ENCODE measurements around the gene HOXC9.

Gene HOXC9

DNA sequence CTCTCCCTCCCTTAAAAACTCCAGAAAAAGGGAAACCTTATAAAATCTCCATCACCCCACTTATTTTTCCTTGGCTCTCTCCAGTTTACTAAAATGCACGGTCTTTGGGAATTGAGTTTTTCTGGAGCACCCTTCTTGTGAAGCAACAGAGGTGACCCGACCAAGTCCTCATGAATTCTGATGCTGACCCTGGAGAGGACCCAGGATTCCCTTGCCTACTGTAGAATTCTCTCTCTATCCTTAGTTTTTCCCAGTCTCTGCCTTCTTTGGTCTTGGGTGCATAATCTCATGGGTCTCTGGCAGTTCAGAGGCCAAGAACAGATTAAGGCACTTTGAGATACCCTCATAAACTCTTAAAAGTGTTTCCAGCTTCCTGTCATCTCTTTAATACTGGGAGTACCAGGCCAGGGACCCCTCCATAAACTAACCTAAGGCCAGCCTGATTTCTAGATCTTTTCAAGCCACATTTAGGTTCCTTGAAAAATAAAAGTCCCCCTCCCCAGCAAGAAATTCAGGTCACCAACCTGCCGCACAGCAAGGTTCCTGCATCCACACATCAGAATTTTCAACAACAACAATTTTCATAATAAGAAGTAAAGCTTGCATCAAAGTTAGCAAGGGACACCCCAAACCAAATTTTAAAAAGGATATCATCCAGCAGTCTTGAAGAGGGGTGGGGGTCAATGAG is 48.6 kb downstream of the HOXC9 start:
- TF ChIP-seq POLR2AphosphoS5 (IDR thresholded peaks at IDR 0.05; ENCODE audit: low read depth, low read length) (no peak), FOXP2 (optimal IDR thresholded peaks at IDR 0.05; ENCODE audit: borderline replicate concordance, extremely low read depth, extremely low read length, insufficient read depth) (no peak)
- TF ChIP-seq, protein P1, sequence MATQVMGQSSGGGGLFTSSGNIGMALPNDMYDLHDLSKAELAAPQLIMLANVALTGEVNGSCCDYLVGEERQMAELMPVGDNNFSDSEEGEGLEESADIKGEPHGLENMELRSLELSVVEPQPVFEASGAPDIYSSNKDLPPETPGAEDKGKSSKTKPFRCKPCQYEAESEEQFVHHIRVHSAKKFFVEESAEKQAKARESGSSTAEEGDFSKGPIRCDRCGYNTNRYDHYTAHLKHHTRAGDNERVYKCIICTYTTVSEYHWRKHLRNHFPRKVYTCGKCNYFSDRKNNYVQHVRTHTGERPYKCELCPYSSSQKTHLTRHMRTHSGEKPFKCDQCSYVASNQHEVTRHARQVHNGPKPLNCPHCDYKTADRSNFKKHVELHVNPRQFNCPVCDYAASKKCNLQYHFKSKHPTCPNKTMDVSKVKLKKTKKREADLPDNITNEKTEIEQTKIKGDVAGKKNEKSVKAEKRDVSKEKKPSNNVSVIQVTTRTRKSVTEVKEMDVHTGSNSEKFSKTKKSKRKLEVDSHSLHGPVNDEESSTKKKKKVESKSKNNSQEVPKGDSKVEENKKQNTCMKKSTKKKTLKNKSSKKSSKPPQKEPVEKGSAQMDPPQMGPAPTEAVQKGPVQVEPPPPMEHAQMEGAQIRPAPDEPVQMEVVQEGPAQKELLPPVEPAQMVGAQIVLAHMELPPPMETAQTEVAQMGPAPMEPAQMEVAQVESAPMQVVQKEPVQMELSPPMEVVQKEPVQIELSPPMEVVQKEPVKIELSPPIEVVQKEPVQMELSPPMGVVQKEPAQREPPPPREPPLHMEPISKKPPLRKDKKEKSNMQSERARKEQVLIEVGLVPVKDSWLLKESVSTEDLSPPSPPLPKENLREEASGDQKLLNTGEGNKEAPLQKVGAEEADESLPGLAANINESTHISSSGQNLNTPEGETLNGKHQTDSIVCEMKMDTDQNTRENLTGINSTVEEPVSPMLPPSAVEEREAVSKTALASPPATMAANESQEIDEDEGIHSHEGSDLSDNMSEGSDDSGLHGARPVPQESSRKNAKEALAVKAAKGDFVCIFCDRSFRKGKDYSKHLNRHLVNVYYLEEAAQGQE (IDR thresholded peaks at IDR 0.05; ENCODE audit: insufficient read depth in 1 of 2, low read depth in 2 of 2, low read length in 2 of 2): no peak

DNA sequence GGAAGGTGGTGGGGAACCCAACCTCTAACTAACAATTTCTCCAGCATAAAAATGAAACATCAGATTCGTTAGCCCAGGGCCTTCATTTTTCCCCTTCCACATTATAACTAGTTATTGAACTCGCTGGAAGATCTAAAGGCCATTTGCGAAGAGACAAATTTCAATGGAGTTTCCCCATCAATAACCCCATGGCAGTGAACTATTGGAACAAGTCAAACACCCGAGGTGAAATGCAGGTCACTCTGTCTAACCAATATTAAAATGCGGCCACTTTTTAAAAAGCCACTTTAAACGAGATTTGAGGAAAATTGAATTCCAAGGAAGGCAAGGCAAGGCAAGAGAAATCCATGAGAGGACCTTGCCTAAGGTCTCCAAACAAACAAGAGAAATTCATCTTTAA is 49.1 kb downstream of the HOXC9 start:
- TF ChIP-seq, protein P1 (IDR thresholded peaks at IDR 0.05; ENCODE audit: insufficient read depth in 1 of 2, low read depth in 2 of 2, low read length in 2 of 2): no peak
- TF ChIP-seq TAF1 (IDR thresholded peaks at IDR 0.05; ENCODE audit: borderline replicate concordance, insufficient read depth, low read length): no peak
- TF ChIP-seq FOXP2 (optimal IDR thresholded peaks at IDR 0.05; ENCODE audit: borderline replicate concordance, extremely low read depth, extremely low read length, insufficient read depth): no peak
- no peak for TF ChIP-seq POLR2AphosphoS5 (IDR thresholded peaks at IDR 0.05; ENCODE audit: low read depth, low read length)
- TF ChIP-seq SIN3A (IDR thresholded peaks at IDR 0.05; ENCODE audit: borderline replicate concordance, insufficient read depth, low read length): no peak

DNA sequence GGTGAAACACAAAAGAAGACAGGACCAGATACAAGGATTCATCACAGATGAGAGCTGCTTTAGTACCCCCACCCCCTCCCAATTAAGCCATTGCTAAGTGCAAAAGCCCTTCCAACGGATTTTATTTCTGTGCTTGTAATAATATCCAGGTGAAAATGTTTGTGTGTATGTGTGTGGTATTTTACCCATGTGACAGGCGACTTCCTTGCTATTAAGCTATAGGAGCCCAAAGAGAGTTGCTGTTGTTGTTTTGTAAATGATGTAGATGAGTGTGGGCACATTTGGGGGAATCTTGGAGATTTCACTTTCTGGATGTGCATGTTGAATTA is 50.5 kb downstream of the HOXC9 start:
- TF ChIP-seq TAF1 (IDR thresholded peaks at IDR 0.05; ENCODE audit: borderline replicate concordance, insufficient read depth, low read length) (no peak), SIN3A (IDR thresholded peaks at IDR 0.05; ENCODE audit: borderline replicate concordance, insufficient read depth, low read length) (no peak), FOXP2 (optimal IDR thresholded peaks at IDR 0.05; ENCODE audit: borderline replicate concordance, extremely low read depth, extremely low read length, insufficient read depth) (no peak), POLR2AphosphoS5 (IDR thresholded peaks at IDR 0.05; ENCODE audit: low read depth, low read length) (no peak)
- TF ChIP-seq, protein P1 (IDR thresholded peaks at IDR 0.05; ENCODE audit: insufficient read depth in 1 of 2, low read depth in 2 of 2, low read length in 2 of 2): no peak

DNA sequence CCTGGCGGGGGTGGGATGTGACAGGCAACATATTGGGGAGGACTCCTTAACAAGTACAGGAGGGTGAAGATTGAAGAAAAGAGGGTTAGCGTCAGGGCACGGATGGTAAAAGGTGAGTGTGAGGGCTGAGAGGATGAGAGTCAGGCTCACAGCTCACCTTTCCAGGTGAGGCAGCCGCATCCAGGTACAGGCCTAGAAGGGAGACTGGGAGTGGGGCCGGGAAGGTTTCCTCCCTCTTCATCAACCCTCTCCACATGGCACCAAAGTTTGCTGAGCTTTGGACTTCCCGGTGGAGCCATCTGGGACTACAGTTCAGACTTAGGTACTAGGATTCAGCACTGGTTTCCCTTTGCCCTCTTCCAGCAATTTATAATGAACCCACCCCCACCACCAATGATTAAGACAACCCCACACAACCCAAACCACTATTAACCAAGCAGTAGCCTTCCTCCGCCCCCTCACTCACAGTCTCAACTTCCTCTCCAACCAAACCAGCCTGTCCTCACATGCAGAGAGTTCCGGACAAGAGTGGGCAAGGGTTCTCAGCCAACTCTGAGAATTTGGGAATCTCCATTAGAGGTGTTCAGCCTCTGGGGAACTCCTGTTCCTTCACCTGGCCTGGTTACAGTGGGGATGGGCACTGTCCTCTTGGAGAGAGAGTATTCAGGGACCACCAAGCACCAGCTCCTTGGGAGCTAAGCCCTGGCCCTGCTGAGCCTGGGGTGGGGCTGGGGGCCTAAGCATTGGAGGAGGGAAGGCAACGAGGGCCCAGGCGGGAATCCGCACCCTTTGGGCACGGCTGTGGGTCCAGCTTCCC is 51.3 kb downstream of the HOXC9 start:
- no peak for TF ChIP-seq TAF1 (IDR thresholded peaks at IDR 0.05; ENCODE audit: borderline replicate concordance, insufficient read depth, low read length)
- TF ChIP-seq FOXP2 (optimal IDR thresholded peaks at IDR 0.05; ENCODE audit: borderline replicate concordance, extremely low read depth, extremely low read length, insufficient read depth): no peak
- TF ChIP-seq POLR2AphosphoS5 (IDR thresholded peaks at IDR 0.05; ENCODE audit: low read depth, low read length): no peak
- no peak for TF ChIP-seq SIN3A (IDR thresholded peaks at IDR 0.05; ENCODE audit: borderline replicate concordance, insufficient read depth, low read length)
- TF ChIP-seq, protein P1 (IDR thresholded peaks at IDR 0.05; ENCODE audit: insufficient read depth in 1 of 2, low read depth in 2 of 2, low read length in 2 of 2): no peak

Measured in PFSK-1 (cell line).